Measurements from ENCODE around the gene INHBE.

DNA sequence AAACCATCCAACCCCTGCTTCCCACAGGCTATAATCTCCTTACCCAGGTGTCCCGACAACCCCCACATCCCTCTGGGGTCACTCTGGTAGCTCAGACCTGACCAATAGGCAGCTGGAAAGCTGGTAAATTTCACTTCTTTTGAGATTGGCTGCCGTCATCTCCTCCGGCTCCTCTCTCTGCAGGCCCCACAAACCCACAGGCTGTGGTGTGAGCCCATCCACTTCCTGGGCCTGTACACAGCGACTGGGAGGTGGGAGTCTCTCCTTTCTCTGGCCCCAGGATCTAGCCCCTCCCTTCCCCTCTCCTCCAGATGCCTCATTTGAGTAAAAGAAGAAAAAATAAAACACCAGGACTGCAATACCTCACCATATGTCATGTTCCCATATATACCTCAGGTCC is 19.8 kb upstream of the INHBE start:
- TF ChIP-seq POLR2A (IDR thresholded peaks at IDR 0.05; ENCODE audit: control extremely low read depth in 1 of 2, low read depth in 2 of 2, low read length in 2 of 2) (no peak), USF2 (IDR thresholded peaks at IDR 0.05; ENCODE audit: low read length) (no peak), EZH2 (IDR thresholded peaks at IDR 0.05; ENCODE audit: low read depth, low read length, severe bottlenecking) (no peak), CHD2 (IDR thresholded peaks at IDR 0.05; ENCODE audit: low read length) (no peak)
- TF ChIP-seq, protein P1, sequence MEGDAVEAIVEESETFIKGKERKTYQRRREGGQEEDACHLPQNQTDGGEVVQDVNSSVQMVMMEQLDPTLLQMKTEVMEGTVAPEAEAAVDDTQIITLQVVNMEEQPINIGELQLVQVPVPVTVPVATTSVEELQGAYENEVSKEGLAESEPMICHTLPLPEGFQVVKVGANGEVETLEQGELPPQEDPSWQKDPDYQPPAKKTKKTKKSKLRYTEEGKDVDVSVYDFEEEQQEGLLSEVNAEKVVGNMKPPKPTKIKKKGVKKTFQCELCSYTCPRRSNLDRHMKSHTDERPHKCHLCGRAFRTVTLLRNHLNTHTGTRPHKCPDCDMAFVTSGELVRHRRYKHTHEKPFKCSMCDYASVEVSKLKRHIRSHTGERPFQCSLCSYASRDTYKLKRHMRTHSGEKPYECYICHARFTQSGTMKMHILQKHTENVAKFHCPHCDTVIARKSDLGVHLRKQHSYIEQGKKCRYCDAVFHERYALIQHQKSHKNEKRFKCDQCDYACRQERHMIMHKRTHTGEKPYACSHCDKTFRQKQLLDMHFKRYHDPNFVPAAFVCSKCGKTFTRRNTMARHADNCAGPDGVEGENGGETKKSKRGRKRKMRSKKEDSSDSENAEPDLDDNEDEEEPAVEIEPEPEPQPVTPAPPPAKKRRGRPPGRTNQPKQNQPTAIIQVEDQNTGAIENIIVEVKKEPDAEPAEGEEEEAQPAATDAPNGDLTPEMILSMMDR (IDR thresholded peaks at IDR 0.05; ENCODE audit: control extremely low read depth in 1 of 3, insufficient read depth in 1 of 3, low read depth in 1 of 3, low read length in 3 of 3) = no peak
